Activated naive CD4-positive, alpha-beta T cell treated with anti-CD3 and anti-CD28 coated beads, Interleukin-2, amount 50 U/mL, for 24 hours (primary cell): ENCODE results near the gene MAP1B.

ENCODE experiments used
- H3K27ac Mint-ChIP-seq: one replicate; pipeline ENCODE4 v1.8.0; 2021; ENCODE audit warnings: mild to moderate bottlenecking, mixed read lengths
- H3K27me3 Mint-ChIP-seq: one replicate; pipeline ENCODE4 v1.8.0; 2021; ENCODE audit warnings: mixed read lengths
- H3K36me3 Mint-ChIP-seq: one replicate; pipeline ENCODE4 v1.8.0; 2021; ENCODE audit warnings: mixed read lengths
- H3K4me1 Mint-ChIP-seq: one replicate; pipeline ENCODE4 v1.8.0; 2021; ENCODE audit warnings: mixed read lengths
- H3K4me3 Mint-ChIP-seq: one replicate; pipeline ENCODE4 v1.8.0; 2021; ENCODE audit warnings: mild to moderate bottlenecking, mixed read lengths
- H3K9me3 Mint-ChIP-seq: one replicate; pipeline ENCODE4 v1.8.0; 2021; ENCODE audit warnings: mixed read lengths

MAP1B gene

GRCh38 chr5:72245546-72245945, 138.3 kb downstream of the MAP1B start:
- H3K4me1 Mint-ChIP-seq: peaks cover 48% of the 10 kb centered on the region
- no peak overlapping the region for H3K27ac Mint-ChIP-seq
- no peaks in the 10 kb centered on the region for H3K27me3 Mint-ChIP-seq
- no peak overlapping the region for H3K4me3 Mint-ChIP-seq
- no peaks in the 10 kb centered on the region for H3K9me3 Mint-ChIP-seq
- peaks cover 8% of the 10 kb centered on the region for H3K36me3 Mint-ChIP-seq

- Mint-ChIP-seq H3K27ac (peak overlapping the region; percentile 23), H3K36me3 (peaks cover 11% of the 10 kb centered on the region), H3K27me3 (no peaks in the 10 kb centered on the region), H3K9me3 (no peaks in the 10 kb centered on the region), H3K4me3 (no peak overlapping the region), H3K4me1 (peaks cover 48% of the 10 kb centered on the region)
These were observed 138.8 kb downstream of the MAP1B start for GRCh38 chr5:72245951-72246532.

GRCh38 chr5:72246954-72247442, 139.7 kb downstream of the MAP1B start:
- H3K4me1 Mint-ChIP-seq: peaks cover 43% of the 10 kb centered on the region
- no peak overlapping the region for H3K27ac Mint-ChIP-seq
- H3K27me3 Mint-ChIP-seq: no peaks in the 10 kb centered on the region
- no peaks in the 10 kb centered on the region for H3K9me3 Mint-ChIP-seq
- peaks cover 13% of the 10 kb centered on the region for H3K36me3 Mint-ChIP-seq
- no peak overlapping the region for H3K4me3 Mint-ChIP-seq

DNA sequence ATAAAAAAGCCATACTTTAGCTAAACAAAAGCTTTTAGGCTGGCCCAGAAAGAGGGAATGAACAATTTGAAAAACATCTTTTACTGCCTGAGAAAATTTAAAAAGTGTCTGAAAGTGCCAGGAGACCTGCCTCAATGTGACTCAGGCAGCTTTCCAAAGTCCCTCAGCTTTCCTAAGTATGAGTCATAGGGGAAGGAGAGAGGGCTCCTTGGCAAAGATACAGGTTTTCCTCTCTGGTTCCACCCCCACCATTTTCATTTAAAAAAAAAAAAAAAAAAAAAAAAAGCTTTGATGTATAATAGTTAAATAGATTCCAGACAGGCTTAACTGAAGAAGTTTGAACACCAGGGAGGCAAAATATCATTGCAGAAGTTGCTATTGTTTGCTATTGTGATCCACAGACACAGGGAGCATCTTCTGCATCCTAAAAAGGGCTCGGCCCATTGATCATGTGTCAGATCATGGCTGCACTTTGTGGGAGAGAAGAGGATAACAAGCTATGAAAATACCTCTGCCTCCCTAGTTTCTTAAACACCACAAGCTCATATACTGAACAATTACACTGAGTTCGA, 141.2 kb downstream of the MAP1B start:
- H3K9me3 Mint-ChIP-seq: no peaks in the 10 kb centered on the region
- no peak overlapping the region for H3K4me3 Mint-ChIP-seq
- H3K27me3 Mint-ChIP-seq: no peaks in the 10 kb centered on the region
- H3K36me3 Mint-ChIP-seq: peaks cover 15% of the 10 kb centered on the region
- H3K27ac Mint-ChIP-seq: no peak overlapping the region
- peaks cover 45% of the 10 kb centered on the region for H3K4me1 Mint-ChIP-seq

GRCh38 chr5:72251386-72251785, 144.1 kb downstream of the MAP1B start:
- no peak overlapping the region for H3K27ac Mint-ChIP-seq

DNA sequence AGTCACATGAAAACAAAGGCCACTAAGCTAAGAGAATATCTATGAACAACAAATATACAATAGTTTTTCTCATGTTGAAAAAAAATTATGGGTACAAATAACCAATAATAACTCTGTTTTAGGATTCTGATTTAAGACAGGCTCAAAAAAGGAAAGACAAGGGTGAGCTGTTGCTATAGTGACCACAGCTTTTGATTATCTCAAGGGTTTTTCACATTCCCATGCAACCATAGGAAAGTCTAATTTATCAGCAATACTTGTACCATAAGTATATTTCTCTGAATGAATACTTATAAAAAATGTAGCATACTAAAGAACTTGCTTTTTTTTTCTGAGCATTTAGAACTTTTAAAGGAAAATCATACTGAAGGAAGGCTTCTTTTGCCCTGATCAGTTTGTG, 144.7 kb downstream of the MAP1B start:
- Mint-ChIP-seq H3K4me3 (no peak overlapping the region), H3K4me1 (peaks cover 24% of the 10 kb centered on the region), H3K36me3 (peaks cover 15% of the 10 kb centered on the region), H3K9me3 (no peaks in the 10 kb centered on the region), H3K27me3 (no peaks in the 10 kb centered on the region), H3K27ac (no peak overlapping the region)

More at GRCh38 chr5:72251386-72251785, 144.1 kb downstream of the MAP1B start:
- Mint-ChIP-seq H3K4me1 (peaks cover 26% of the 10 kb centered on the region), H3K36me3 (peaks cover 12% of the 10 kb centered on the region), H3K27me3 (no peaks in the 10 kb centered on the region), H3K4me3 (no peak overlapping the region), H3K9me3 (no peaks in the 10 kb centered on the region)

DNA sequence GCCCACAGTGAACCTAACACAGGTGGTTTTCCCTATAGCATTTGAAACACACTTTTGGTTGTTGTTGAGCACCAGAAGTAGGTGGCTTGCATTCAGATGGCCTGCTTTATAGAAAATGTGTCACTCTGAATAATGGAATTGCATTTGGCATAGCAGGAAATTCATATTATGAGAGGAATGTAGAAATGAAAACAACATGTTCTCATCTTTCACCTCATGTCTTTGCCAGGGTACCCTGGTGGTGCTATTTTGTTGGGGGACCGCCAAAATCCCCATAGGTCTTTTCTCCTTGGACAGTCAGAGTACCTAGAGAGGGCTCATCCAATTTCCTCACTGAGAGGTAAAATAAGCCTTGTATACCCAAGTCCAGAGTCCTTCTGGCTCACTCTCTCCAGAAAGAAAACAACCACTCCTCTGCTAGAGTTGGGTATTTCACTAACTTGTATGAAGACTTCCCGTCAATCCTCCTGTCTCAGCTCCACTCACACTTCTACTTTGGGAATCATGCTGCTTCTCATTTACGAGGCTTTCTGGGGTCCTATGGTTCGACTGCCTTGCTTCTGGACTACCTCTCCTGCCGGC, 145.4 kb downstream of the MAP1B start:
- H3K27me3 Mint-ChIP-seq: no peaks in the 10 kb centered on the region
- no peaks in the 10 kb centered on the region for H3K9me3 Mint-ChIP-seq
- peaks cover 20% of the 10 kb centered on the region for H3K36me3 Mint-ChIP-seq
- no peak overlapping the region for H3K4me3 Mint-ChIP-seq
- no peak overlapping the region for H3K27ac Mint-ChIP-seq
- peaks cover 26% of the 10 kb centered on the region for H3K4me1 Mint-ChIP-seq

GRCh38 chr5:72255237-72255636, 148.0 kb downstream of the MAP1B start:
- Mint-ChIP-seq H3K4me3 (no peak overlapping the region), H3K9me3 (no peaks in the 10 kb centered on the region), H3K4me1 (peaks cover 21% of the 10 kb centered on the region), H3K36me3 (peaks cover 26% of the 10 kb centered on the region), H3K27ac (no peak overlapping the region), H3K27me3 (no peaks in the 10 kb centered on the region)

- no peaks in the 10 kb centered on the region for H3K9me3 Mint-ChIP-seq
- no peaks in the 10 kb centered on the region for H3K27me3 Mint-ChIP-seq
- no peak overlapping the region for H3K4me3 Mint-ChIP-seq
- no peak overlapping the region for H3K27ac Mint-ChIP-seq
- peaks cover 26% of the 10 kb centered on the region for H3K36me3 Mint-ChIP-seq
- H3K4me1 Mint-ChIP-seq: peaks cover 21% of the 10 kb centered on the region
These were observed 148.4 kb downstream of the MAP1B start for GRCh38 chr5:72255670-72256069.

- no peaks in the 10 kb centered on the region for H3K27me3 Mint-ChIP-seq
- peaks cover 20% of the 10 kb centered on the region for H3K36me3 Mint-ChIP-seq
These were observed 149.3 kb downstream of the MAP1B start for GRCh38 chr5:72256536-72256935.

More at GRCh38 chr5:72256536-72256935, 149.3 kb downstream of the MAP1B start:
- no peak overlapping the region for H3K27ac Mint-ChIP-seq
- peaks cover 21% of the 10 kb centered on the region for H3K4me1 Mint-ChIP-seq
- H3K9me3 Mint-ChIP-seq: no peaks in the 10 kb centered on the region
- no peak overlapping the region for H3K4me3 Mint-ChIP-seq
